Renal cortex interstitium (tissue), 11 donors: Measurements from ENCODE around the gene SHROOM2. TPM values are rescaled to one million over a fixed set of nuclear protein-coding genes. Genes with fewer than 3 reads are reported as not detected.
A peak's percentile ranks its signal among the peaks of the same experiment; 100 is the strongest.

ENCODE experiments used
- DNase-seq, 11 donors: peaks; one replicate each; pipeline ENCODE4 v3.0.0-alpha.2; 2013; ENCODE audit warnings: low read depth in 9 of 11, low spot score in 4 of 11; ENCODE audit errors: extremely low read depth in 1 of 11
- polyA plus RNA-seq, 3 donors: library from polyadenylated mRNA; unstranded; fragments of 120-200 nt; gene quantifications; one replicate each; pipeline ENCODE4 v1.2.1, GENCODE V29; 2013; ENCODE audit not compliant: insufficient read length in 3 of 3

SHROOM2 gene
- polyA plus RNA-seq, 3 donors = 19.1 to 21.8 (median 19.2) TPM

GRCh38 chrX:9878146-9878820 lies 92.1 kb downstream of the SHROOM2 start:
- no peak for DNase-seq

DNA sequence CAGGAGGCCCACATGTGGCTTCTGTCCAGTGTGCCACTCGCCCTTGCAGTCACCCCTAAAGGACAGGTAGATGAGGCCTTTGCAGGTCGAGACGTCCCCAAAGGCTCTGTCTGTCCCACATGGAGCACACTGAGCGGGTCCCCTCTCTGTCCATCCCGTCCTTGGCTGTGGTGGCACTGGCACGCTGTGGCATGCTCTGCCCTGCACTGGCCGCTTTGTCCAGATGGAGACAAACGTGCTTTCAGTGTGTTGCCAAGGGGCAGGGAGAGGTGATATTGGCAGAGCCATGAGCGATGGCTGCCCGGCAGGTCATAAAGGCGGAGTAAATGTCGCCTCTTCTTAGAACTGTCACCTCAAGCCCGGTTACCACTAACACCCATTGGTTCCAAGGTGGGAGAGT lies 94.0 kb downstream of the SHROOM2 start:
- DNase-seq = no peak

DNA sequence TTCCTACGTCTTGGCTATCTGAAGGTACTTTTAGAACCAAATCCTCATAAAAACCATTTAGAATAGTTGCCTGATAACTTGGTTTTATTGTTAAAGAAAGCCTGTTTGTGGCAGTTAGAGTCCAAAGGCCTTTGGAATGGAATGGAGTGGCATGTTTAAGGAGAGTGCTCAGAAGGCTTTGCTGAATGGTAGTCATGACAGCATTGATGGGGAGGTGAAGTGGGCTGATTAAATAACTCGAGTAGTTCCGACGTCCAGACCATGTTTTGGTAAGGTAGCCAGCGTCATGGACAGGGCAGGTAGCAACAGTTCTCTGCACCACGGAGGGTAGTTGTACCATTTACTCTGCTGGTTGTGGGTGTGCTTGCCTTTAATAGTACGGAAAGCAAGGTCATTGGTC lies 94.6 kb downstream of the SHROOM2 start:
- DNase-seq = no peak

GRCh38 chrX:9882669-9883446 lies 96.6 kb downstream of the SHROOM2 start:
- no peak for DNase-seq

DNA sequence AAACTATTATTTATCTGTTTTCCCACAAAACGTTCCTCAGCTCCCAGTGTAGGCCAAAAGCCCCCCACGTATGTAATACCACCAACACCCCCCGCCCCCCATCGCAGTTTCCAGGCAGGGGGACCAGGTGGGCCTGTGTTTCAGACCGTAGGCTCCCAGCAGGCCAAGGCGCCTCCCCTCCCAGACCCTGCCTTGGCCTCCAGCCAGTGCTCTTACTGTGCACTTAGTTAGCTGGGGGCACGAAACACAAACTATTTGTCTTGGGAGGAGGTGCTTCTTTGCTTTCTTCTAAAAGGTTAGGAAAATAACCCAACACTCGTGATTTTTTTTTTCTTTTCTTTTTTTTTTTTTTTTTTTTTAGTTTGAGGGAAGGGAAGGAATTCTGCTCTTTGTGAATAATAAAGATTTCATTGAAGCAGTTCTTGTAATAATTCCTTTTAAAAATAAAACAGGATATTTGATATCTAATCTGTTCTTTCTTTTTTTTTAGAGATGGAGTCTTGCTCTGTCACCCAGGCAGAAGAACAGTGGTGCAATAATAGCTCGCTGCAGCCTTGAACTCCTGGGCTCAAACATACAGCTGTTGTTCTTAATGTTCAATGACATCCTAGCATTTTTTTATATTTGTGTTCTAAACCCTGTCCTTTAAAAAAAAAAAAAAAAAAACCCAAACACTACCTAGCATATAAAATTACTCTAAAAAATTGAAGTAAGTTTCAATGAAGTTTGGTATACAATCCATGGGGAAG lies 98.0 kb downstream of the SHROOM2 start:
- no peak for DNase-seq

DNA sequence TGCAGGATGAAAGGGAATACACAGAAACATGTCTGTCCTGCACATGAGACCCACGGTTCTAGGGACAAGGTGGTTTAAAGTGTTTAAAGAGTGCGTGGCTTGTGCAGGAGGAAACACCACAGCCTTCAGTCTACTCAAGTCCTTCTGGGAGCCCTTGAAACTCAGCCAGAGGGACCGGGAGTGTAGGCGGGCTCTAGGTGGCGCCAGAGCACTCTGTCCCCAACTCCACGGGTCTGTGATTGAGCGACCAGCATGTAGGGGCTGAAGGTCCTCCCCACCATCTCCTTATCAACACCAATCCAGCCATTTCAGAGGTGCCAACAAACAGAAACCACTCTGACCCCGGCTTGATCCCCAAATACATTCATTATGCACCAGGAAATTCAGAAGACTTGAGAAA lies 98.9 kb downstream of the SHROOM2 start:
- peak in 1 of 11 donors; percentile 37 for DNase-seq

DNA sequence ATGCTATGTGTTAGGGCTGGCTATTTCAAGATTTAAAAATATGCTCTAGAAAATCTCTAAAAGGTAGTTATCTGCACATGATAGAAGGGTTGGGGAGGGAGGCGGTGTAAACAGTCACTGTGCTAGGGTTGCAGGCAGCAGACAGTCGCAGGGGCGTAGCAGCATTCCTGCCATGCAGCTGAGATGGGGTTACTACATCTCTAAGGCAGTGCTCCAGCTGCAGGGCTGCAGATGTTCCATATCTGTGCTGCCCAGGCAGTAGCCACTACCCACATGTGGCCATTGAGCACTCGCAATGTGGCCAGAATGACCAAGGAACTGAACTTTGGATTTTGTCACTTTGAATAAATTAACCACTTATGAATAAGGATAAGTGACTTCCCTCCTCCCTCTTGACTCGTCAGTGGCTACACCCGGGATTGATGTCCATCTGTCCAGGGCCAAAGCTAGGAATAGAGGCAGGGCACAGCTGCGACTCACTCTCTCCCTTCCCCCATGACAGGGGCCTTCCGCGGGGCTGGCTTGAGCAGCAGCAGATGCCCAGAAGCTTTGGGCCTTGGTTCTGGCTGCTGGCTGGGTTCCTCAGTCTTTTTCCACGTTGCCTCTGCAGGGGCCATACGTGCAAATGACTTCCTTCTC lies 101.5 kb downstream of the SHROOM2 start:
- no peak for DNase-seq

DNA sequence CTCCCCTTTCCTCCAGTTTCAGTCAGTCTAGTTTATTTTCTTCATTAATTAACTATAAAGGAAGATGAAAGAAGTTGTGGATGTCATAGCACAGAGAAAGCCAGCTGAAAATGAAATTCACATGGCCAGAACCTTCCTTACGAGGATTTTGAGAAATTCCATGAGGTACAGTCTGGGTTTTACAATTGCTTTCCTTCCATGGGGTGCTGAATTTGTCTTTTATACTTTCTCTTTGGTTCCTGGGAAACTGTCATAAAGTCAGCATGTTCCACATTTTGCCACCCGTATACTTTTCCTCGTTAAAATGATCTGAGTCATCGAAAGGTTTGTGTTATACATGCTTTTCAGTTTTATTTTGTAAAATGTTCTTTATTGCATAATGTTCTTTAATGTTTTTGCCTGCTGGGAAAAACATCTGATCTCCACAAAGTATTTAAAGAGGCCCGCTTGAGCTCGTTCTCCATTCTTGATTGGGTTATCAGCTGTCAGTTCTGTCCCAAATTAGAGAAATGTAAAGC lies 102.8 kb downstream of the SHROOM2 start:
- no peak for DNase-seq

DNA sequence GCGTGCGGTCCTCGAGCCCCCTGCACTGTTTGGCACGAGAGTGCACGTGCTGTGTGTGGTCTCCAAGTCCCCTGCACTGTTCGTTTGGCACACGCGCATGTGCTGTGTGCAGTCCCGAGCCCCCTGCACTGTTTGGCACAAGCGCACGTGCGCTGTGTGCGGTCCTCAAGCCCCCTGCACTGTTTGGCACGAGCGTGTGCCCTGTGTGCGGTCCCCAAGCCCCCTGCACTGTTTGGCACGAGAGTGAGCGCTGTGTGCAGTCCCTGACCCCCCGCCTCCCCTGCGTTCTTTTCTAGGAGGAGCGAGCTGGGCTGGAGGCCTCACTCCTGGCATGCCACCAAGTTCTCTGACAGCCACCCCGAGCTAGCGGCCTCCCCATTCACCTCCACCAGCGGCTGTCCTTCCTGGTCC lies 104.5 kb downstream of the SHROOM2 start:
- no peak for DNase-seq

GRCh38 chrX:9895225-9895912 lies 109.1 kb downstream of the SHROOM2 start:
- no peak for DNase-seq

DNA sequence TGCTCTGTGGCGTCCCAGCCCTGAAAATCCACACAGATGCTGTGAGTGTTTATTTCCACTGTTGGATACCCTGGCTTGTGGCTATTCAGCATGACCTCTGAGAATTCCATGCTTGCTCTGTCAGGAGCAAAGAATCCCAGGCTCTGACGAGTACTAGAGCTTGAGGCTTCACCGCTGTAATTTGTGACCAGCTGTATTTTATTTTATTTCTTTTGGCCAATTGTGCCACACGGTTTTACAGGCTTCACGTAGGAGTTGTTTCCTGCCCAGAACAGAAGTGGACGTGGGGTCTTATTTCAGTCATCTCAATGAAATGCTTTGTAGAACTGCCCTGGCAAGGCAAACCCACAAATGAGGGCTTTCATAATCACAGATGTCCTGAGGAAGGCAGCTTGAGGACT lies 111.5 kb downstream of the SHROOM2 start:
- no peak for DNase-seq

DNA sequence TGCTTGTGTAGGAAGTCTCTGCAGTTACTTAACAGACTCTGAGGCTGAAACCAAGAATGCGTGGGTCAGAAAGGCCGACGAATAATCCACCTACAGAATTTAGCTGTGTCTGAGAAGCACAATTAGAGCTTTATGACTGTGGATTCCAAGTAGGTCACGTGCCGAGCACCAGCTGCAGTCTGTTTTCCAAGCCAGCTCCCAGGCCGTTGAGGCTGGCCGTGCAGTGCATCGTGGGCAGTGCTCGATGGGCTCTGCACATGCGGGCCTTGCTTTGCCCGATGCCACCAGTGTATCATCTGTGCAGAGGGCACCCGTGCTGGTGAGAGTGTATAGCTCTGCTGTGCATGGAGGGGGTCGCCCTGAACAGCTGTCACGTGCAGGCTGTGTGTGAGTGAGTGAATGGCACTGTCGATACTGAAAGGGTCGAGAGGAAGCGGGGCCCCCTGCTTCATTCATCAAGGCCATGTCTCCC lies 113.4 kb downstream of the SHROOM2 start:
- peak in 4 of 11 donors; percentile 53 to 57 (median 56) for DNase-seq

DNA sequence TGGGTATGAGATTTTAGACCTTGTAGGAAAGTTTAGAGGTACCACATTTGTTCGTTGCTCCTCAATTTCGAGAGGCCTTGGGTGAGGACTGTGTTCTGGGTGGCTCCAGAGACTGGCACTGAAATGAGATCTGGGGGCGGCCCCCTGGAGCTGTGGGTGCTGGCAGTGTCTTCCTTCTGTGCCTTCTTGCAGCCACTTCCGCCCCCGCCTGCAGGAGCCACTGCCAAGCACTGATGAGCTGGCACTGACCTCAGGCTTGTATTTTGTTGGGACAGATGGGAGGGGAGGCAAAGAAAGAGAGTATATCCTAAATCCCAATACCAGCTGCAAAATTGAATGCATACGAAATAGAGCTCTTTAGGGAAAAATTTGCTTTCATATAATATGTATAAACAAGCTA lies 116.4 kb downstream of the SHROOM2 start:
- DNase-seq = no peak

DNA sequence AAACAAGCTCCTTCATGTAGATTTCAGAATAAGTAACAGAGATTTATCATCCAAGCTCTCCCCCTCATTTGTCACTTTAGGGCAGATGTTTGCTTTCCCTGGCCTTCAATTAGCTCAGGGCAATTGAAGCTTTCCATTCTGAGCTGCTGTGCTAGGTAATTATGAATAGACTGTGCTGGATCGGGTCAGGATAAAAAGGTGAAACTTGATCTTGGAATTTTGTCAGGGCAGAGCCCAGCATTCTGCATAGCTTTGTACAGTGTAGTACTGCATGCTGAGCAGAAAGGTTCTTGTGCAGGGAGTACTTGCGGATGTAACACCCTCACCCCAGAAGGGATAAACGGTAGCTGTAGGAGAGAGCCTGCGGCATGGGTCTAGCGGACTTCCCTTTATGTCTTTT lies 116.9 kb downstream of the SHROOM2 start:
- DNase-seq = no peak

DNA sequence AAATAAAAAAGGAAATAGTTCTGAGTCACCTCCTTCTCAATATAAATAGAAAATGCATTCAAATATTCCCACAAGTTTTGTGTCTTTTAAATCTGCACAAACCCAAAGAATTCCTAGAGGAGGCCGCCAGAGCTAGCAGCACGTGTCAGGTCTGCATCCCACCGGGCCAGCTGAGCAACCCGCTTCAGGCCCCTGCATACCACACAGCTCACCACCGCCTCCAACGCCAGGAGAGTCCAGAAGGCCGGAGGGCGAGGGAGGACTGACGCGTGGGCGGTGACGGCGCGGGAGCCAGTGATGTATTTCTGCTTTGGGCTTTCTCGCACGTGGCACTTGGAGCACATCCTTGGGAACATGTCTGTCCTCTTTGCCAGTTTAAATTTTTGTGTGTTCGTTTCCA lies 119.1 kb downstream of the SHROOM2 start:
- no peak for DNase-seq

- no peak for DNase-seq
These were observed 119.5 kb downstream of the SHROOM2 start for GRCh38 chrX:9905721-9906120.

- DNase-seq = no peak
These were observed 120.7 kb downstream of the SHROOM2 start for GRCh38 chrX:9906919-9907318.

DNA sequence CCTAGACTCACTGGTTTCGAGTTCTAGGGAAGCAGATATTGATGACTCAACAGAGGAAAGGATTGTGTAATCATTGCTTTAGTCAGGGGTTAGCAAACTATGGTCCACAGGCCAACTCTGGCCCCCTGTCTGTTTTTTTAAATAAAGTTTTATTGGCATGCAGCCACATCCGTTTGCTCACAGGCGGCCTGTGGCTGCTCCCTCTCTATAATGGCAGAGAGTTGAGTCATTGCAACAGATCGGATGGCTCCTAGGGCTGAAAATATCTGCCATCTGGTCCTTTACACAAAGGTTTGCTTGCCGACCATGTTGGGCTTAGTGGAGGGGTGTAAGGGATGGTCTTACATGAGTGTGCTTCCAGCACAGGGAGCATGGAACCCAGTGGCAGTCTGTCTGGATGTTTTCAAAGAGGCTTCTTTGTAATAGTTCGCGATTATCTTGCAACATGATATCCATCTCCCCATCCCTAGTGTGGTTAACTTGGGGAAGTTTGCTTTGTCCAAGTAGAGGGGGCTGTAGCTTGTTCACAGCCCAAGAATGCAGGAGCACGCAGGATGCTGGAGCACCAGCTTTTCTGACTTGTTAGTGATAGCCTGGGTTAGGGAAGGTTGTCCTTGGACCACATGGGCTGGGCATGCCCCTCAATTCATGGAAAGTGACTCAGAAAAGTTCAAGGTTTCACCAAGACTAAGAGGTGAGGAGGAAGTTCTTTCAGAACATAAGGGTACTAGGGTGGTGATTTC lies 121.6 kb downstream of the SHROOM2 start:
- DNase-seq = no peak
